OCI-LY1 (cell line): ENCODE measurements around the gene MAP2K7.

ENCODE experiments used
- H2AFZ ChIP-seq: fragments of 200-600 bp; sonication (generic), shearing (Covaris generic); 2 replicates; pipeline ENCODE4 v1.6.0; 2014; ENCODE audit warnings: antibody characterized with exemption, mild to moderate bottlenecking, low read length
- H3F3A ChIP-seq: fragments of 200-600 bp; sonication (generic), shearing (Covaris generic); 2 replicates; pipeline ENCODE4 v1.6.0; 2014; ENCODE audit warnings: mild to moderate bottlenecking, antibody characterized with exemption, low read length, moderate library complexity; ENCODE audit not compliant: insufficient read depth
- H3K27ac ChIP-seq: fragments of 200-600 bp; sonication (generic); 2 replicates; pipeline ENCODE4 v1.5.1; 2014; ENCODE audit warnings: low read length, mixed run types, mild to moderate bottlenecking, low read depth; ENCODE audit not compliant: poor library complexity, severe bottlenecking
- H3K27me3 ChIP-seq: fragments of 200-600 bp; sonication (generic); 2 replicates; pipeline ENCODE4 v1.6.0; 2014; ENCODE audit warnings: antibody characterized with exemption, mild to moderate bottlenecking, low read length, moderate library complexity; ENCODE audit not compliant: insufficient read depth
- H3K36me3 ChIP-seq: fragments of 200-600 bp; sonication (generic); 2 replicates; pipeline ENCODE4 v1.6.1; 2014; ENCODE audit warnings: mild to moderate bottlenecking, antibody characterized with exemption, low read length, moderate library complexity, mixed read lengths; ENCODE audit not compliant: insufficient read depth
- H3K4me1 ChIP-seq: fragments of 200-600 bp; sonication (generic); 2 replicates; pipeline ENCODE4 v1.5.1; 2014; ENCODE audit warnings: mild to moderate bottlenecking, low read length, moderate library complexity; ENCODE audit not compliant: insufficient read depth, severe bottlenecking
- H3K4me2 ChIP-seq: fragments of 200-600 bp; sonication (generic), shearing (Covaris generic); 2 replicates; pipeline ENCODE4 v1.6.1; 2014; ENCODE audit warnings: low read length
- H3K4me3 ChIP-seq: fragments of 200-600 bp; sonication (generic); 2 replicates; pipeline ENCODE4 v1.5.1; 2014; ENCODE audit warnings: low read length, low read depth, mild to moderate bottlenecking, mixed read lengths; ENCODE audit not compliant: poor library complexity, severe bottlenecking
- H3K79me2 ChIP-seq: fragments of 200-600 bp; shearing (Covaris generic); 2 replicates; pipeline ENCODE4 v1.6.1; 2016; ENCODE audit warnings: mixed run types, low read length, mixed read lengths; ENCODE audit not compliant: insufficient read depth
- H3K9ac ChIP-seq: fragments of 200-600 bp; sonication (generic), shearing (Covaris generic); 2 replicates; pipeline ENCODE4 v1.6.1; 2014; ENCODE audit warnings: mild to moderate bottlenecking, low read length, mixed read lengths
- H3K9me2 ChIP-seq: fragments of 200-600 bp; sonication (generic), shearing (Covaris generic); 2 replicates; pipeline ENCODE4 v1.6.1; 2014; ENCODE audit warnings: low read depth, mild to moderate bottlenecking, low read length, mixed read lengths
- H3K9me3 ChIP-seq: fragments of 200-600 bp; shearing (Covaris generic); 2 replicates; pipeline ENCODE4 v1.6.1; 2014; ENCODE audit warnings: low read length, mixed read lengths
- H4K20me1 ChIP-seq: fragments of 200-600 bp; sonication (generic), shearing (Covaris generic); 2 replicates; pipeline ENCODE4 v1.6.0; 2016; ENCODE audit warnings: mild to moderate bottlenecking, low read length; ENCODE audit not compliant: insufficient read depth
- EZH2 ChIP-seq: fragments of 200-600 bp; sonication (generic), shearing (Covaris generic); IDR thresholded peaks from 2 replicates; pipeline ENCODE4 v1.8.0; 2017; ENCODE audit warnings: borderline replicate concordance, mixed run types, mild to moderate bottlenecking, antibody characterized with exemption, low read length, moderate library complexity, mixed read lengths
- TF ChIP-seq, protein P1 (sequence below): fragments of 200-600 bp; sonication (generic), shearing (Covaris generic); IDR thresholded peaks from 2 replicates; pipeline ENCODE4 v1.5.1; 2017; ENCODE audit warnings: mild to moderate bottlenecking, antibody characterized with exemption, low read length, moderate library complexity, mixed read lengths

Gene MAP2K7

DNA sequence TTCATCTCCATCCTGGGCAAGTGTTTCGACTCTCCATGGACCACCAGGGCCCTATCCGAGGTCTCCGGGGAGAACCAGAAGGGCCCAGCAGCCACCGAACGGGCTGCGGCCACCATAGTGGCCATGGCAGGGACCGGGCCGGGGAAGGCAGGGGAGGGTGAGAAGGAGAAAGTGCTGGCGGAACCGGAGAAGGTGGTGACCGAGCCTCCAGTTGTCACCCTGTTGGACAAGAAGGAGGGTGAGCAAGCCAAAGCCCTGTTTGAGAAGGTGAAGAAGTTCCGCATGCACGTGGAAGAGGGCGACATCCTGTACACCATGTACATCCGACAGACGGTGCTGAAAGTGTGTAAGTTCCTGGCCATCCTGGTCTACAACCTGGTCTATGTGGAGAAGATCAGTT lies 4.7 kb upstream of the MAP2K7 start:
- no peak overlapping the region for H3K27ac ChIP-seq
- TF ChIP-seq EZH2, result no peak
- TF ChIP-seq, protein P1, sequence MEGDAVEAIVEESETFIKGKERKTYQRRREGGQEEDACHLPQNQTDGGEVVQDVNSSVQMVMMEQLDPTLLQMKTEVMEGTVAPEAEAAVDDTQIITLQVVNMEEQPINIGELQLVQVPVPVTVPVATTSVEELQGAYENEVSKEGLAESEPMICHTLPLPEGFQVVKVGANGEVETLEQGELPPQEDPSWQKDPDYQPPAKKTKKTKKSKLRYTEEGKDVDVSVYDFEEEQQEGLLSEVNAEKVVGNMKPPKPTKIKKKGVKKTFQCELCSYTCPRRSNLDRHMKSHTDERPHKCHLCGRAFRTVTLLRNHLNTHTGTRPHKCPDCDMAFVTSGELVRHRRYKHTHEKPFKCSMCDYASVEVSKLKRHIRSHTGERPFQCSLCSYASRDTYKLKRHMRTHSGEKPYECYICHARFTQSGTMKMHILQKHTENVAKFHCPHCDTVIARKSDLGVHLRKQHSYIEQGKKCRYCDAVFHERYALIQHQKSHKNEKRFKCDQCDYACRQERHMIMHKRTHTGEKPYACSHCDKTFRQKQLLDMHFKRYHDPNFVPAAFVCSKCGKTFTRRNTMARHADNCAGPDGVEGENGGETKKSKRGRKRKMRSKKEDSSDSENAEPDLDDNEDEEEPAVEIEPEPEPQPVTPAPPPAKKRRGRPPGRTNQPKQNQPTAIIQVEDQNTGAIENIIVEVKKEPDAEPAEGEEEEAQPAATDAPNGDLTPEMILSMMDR, result no peak
- H3K4me1 ChIP-seq, result peaks cover 14% of the 10 kb centered on the region
- no peaks in the 10 kb centered on the region for H3K36me3 ChIP-seq
- no peaks in the 10 kb centered on the region for H3F3A ChIP-seq
- no peaks in the 10 kb centered on the region for H3K9me2 ChIP-seq
- H3K4me3 ChIP-seq, result no peak overlapping the region
- H3K79me2 ChIP-seq, result no peaks in the 10 kb centered on the region
- no peak overlapping the region for H3K9ac ChIP-seq
- no peaks in the 10 kb centered on the region for H3K27me3 ChIP-seq
- no peaks in the 10 kb centered on the region for H3K9me3 ChIP-seq
- H4K20me1 ChIP-seq, result no peaks in the 10 kb centered on the region
- no peak overlapping the region for H2AFZ ChIP-seq
- no peak overlapping the region for H3K4me2 ChIP-seq

DNA sequence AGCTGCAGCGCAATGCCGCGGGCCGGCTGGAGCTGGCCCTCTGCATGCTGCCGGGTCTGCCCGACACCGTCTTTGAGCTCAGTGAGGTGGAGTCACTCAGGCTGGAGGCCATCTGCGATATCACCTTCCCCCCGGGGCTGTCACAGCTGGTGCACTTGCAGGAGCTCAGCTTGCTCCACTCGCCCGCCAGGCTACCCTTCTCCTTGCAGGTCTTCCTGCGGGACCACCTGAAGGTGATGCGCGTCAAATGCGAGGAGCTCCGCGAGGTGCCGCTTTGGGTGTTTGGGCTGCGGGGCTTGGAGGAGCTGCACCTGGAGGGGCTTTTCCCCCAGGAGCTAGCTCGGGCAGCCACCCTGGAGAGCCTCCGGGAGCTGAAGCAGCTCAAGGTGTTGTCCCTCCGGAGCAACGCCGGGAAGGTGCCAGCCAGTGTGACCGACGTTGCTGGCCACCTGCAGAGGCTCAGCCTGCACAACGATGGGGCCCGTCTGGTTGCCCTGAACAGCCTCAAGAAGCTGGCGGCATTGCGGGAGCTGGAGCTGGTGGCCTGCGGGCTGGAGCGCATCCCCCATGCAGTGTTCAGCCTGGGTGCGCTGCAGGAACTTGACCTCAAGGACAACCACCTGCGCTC lies 3.8 kb upstream of the MAP2K7 start:
- no peaks in the 10 kb centered on the region for H3F3A ChIP-seq
- H3K4me3 ChIP-seq, result no peak overlapping the region
- no peaks in the 10 kb centered on the region for H3K9me3 ChIP-seq
- no peak overlapping the region for H3K9ac ChIP-seq
- no peaks in the 10 kb centered on the region for H4K20me1 ChIP-seq
- no peak for TF ChIP-seq EZH2
- TF ChIP-seq, protein P1, result no peak
- no peak overlapping the region for H2AFZ ChIP-seq
- H3K27me3 ChIP-seq, result no peaks in the 10 kb centered on the region
- no peak overlapping the region for H3K4me2 ChIP-seq
- no peaks in the 10 kb centered on the region for H3K9me2 ChIP-seq
- H3K79me2 ChIP-seq, result peaks cover 7% of the 10 kb centered on the region
- no peak overlapping the region for H3K27ac ChIP-seq
- H3K36me3 ChIP-seq, result no peaks in the 10 kb centered on the region
- H3K4me1 ChIP-seq, result peaks cover 18% of the 10 kb centered on the region

DNA sequence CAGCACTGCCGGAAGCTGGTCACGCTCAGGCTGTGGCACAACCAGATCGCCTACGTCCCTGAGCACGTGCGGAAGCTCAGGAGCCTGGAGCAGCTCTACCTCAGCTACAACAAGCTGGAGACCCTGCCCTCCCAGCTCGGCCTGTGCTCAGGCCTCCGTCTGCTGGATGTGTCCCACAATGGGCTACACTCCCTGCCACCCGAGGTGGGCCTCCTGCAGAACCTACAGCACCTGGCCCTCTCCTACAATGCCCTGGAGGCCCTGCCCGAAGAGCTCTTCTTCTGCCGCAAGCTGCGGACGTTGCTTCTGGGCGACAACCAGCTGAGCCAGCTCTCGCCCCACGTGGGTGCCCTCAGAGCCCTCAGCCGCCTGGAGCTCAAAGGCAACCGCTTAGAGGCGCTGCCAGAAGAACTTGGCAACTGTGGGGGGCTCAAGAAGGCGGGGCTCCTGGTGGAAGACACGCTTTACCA lies 3.2 kb upstream of the MAP2K7 start:
- no peak overlapping the region for H3K27ac ChIP-seq
- H2AFZ ChIP-seq, result no peak overlapping the region
- H3K79me2 ChIP-seq, result peaks cover 9% of the 10 kb centered on the region
- no peaks in the 10 kb centered on the region for H3K9me2 ChIP-seq
- no peak overlapping the region for H3K9ac ChIP-seq
- H3F3A ChIP-seq, result no peaks in the 10 kb centered on the region
- H3K4me2 ChIP-seq, result no peak overlapping the region
- H3K36me3 ChIP-seq, result no peaks in the 10 kb centered on the region
- TF ChIP-seq, protein P1, result no peak
- TF ChIP-seq EZH2, result no peak
- no peak overlapping the region for H3K4me3 ChIP-seq
- peaks cover 20% of the 10 kb centered on the region for H3K4me1 ChIP-seq
- no peaks in the 10 kb centered on the region for H4K20me1 ChIP-seq
- H3K9me3 ChIP-seq, result no peaks in the 10 kb centered on the region
- no peaks in the 10 kb centered on the region for H3K27me3 ChIP-seq
